ENCODE data around the gene FDPS.
"Not testable (repeated sequence)": the region's sequence is repeated elsewhere in the genome, so short reads cannot be mapped to it uniquely, and the experiment has no call there.

The FDPS gene

DNA sequence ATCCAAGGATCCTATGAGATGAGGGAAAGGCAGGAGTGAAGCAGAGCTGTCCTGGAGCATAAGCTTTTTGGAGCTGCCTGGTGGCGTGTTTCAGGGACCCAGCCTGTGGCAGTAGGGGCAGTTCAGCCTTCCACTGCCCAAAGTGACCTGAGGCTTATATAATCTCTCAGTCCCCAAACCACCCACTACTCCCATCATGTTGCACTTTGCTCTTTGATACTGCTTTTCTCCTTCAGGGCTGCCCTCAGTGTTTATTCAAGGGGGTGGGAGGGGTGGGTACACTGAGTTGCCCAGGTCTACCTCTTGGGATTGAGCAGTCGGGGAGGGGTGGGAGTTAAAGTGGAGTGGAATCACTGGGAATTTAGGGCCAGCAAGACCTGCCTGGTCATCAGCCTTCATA is 22.1 kb upstream of the FDPS start:
- no peak for DNase-seq

DNA sequence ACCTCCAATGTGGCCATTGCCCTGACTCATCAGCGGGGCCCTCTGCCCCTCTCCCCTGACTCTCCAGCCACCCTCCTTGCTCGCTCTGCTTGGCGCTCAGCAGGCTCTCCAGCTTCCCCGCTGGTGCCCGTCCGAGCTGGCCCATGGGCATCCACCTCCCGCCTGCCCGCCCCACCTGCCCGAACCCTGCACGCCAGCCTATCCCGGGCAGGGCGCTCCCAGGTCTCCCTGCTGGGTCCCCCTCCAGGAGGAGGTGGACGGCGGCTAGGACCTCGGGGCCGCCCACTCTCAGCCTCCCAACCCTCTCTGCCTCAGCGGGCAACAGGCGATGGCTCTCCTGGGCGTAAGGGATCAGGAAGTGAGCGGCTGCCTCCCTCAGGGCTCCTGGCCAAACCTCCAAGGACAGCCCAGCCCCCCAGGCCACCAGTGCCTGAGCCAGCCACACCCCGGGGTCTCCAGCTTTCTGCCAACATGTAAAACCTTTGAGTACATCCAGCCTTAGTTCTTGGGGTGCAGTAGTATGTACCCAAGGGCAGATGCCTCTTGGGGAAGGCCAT is 20.6 kb upstream of the FDPS start:
- no peak for DNase-seq

- not testable (repeated sequence) for DNase-seq
Observed at GRCh38 chr1:155291006-155291405, 17.7 kb upstream of the FDPS start.

GRCh38 chr1:155293086-155293749 is 15.4 kb upstream of the FDPS start:
- no peak for DNase-seq

DNA sequence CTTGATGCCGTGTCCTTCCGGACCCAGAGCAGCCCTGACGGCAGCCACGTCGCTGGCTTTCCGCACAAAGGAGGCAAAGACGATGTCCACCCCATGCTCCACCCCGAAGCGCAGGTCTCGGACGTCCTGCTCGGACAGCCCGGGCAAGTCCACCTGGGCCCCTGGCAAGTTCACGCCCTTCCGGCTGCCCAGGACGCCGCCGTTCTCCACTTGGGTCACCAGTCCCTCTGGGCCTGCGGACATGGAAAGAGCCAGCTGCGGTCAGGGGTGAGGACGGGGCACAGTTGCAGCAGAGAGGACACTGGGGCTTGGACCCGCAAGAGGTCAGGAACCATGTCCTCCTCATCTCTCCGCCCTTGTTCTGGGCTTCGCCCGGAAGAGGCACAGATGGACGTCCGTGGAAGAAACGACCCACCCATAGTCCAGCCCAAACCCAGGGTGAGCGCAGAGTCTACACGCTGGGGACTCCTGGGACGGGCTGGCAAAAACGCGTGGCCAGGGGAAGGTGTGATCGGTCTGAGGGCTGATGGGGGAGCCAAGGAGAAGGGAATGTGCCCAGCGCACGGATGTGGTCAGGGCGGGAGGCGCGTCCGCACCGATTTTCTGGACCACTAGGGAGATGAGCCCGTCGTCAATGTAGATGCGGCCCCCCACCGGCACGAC is 14.0 kb upstream of the FDPS start:
- DNase-seq = no peak

- no peak for DNase-seq
Observed at GRCh38 chr1:155295183-155295941, 13.3 kb upstream of the FDPS start.

GRCh38 chr1:155295942-155296267 is 12.8 kb upstream of the FDPS start:
- no peak for DNase-seq

DNA sequence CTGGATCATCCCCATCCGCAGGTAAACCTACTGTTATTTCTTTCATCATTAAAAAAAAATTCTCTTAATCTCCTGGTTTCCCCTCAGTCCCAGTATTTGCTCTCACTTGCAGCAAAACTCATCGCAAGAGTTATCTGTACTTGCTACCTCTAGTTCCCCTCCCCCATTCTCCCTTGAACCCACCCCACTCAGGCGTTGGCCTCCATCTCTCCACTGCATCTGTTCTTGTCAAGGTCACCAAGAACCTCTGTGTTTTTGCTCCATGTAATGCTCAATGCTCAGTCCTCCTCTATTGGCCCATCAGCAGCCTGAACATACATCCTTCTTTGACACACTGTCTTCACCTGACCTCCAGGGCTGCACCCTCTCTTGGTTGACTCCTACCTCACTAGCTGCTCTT is 12.0 kb upstream of the FDPS start:
- DNase-seq = no peak

- DNase-seq = no peak
Observed at GRCh38 chr1:155297384-155297783, 11.3 kb upstream of the FDPS start.

- DNase-seq = no peak
Observed at GRCh38 chr1:155300024-155300423, 8.6 kb upstream of the FDPS start.

DNA sequence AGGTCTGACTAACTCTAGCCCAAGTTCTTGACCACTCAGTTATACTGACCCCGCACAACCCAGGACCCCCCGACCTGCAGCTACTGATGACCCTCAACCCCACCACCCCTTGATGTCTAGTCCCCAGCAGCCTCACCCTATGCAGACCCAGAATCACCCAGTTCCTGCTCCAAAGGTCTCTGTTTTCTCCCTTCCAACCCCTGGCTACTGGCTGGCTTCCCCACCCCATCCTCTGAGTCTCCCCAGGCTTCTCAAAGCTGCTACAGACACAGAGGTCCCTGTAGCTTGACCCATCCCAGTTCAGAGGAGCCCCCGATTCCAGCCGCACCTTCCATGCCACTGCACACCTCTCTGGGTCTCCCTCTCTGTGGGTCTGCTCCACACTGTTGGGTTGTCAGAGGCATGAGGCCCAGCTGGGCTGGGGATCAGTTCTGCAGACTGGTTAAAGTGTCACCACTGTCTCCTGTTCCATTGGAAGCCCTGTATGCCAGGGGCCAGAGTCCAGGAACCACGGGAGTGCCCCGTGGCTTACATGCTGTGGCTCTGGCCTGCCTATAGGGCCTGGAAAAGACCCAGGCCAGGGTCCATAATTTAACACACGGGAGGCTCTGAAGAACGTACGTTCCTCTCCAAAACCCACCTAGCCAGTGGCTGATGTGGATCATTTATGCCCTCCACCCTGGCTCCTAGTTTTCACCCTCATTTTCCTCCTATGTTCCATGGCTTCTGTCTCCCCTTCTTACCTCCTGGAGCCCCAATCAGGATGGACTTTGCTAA is 7.9 kb upstream of the FDPS start:
- no peak for DNase-seq

- DNase-seq = no peak
Observed at GRCh38 chr1:155301342-155301841, 7.3 kb upstream of the FDPS start, which contains the start of gene PKLR. TSS of gene PKLR (minus strand) at chr1:155301438. CDS start at chr1:155301395, 43 bp downstream.

DNA sequence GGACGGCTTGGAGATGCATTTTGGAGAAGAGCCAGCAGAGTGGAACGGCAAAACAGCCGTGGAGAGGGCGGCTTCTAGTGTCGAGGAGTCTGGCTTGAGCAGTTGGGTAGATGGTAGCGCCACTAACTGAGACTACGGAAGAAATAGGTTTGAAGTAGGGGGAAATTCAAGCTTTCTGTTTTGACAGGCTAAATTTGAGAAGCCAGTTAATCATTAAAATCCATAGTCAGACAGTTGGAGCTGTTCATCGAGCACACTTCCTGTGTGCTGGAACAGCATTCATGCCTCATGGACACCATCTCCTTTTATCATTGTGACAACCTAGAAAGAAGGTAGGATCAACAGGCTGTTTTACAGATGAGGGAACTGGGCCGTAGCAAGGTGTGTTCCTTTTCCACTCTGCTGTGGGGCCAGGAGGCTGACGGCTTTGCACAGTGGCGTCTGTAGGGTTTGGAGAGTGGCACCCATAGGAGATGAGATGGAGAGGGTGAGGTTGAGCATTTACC is 4.1 kb upstream of the FDPS start:
- DNase-seq = no peak

DNA sequence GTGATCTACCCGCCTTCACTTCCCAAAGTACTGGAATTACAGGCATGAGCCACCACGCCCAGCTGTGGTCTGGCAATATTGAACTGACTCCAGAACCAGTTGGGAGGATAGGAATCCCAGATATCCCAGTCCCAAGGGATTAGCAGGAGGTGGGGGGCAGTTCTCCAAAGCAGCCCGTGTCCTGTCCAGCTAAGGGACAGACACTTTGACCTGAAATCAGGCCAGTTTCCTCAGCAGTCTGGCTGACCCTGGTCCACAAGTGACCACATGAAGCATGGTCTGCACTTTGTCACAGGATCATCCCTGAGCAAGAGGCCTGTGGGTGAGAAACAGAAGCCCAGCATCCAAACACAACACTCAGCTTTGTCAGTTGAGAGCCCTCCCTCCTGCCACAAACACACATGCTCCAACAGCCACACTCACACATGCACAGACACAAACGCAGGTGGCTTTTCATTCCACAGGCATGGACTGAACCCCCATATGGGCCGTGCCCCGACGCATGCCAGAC is 2.7 kb upstream of the FDPS start:
- no peak for DNase-seq

- DNase-seq = peak; percentile 16 to 30
Observed at GRCh38 chr1:155307247-155307740, 1.4 kb upstream of the FDPS start.

DNA sequence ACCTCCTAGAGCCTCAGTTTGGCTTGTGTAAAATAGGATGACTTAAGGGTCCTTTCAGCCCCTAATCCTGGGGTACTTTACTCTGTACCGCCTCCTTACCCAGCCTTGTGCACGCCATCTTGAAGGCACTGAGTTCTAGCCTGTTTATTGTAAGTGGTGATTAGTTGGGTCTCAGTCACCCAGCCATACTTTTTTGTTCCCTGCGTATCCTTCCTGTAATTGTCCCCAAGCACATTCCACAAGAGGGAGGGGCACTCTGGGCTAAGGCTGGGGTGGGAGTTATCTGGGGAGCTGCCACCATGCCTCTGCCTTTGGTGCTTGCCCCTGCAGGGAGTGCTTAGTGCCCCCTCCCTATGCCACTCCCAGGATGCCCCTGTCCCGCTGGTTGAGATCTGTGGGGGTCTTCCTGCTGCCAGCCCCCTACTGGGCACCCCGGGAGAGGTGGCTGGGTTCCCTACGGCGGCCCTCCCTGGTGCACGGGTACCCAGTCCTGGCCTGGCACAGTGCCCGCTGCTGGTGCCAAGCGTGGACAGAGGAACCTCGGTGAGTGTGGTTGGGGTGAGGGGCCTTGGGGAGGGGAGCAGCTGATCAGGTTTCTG is 856 bp downstream of the FDPS start:
- no peak for DNase-seq

- DNase-seq = no peak
Observed at GRCh38 chr1:155313261-155313660, 4.6 kb downstream of the FDPS start.

DNA sequence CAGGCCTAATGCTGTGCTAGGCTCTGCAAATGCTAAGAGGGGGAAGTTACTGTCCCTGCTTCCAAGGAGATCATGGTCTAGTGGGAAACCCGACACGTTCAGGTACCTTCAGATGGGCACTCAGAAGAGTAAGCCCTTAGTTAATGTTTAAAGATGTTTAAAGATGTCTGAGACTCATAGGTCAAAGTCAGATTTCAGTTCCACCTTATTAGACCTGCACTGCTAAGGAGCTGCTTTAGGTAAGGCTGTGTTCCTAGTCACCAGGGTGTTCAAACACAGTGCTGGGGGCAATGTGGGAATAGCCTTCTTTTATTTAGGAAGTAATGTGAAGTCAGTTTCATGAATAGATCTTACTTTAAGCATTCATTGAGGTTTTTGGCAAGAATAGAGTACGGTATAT is 8.3 kb downstream of the FDPS start:
- DNase-seq = no peak

- no peak for DNase-seq
Observed at GRCh38 chr1:155318082-155318481, 9.4 kb downstream of the FDPS start.

DNA sequence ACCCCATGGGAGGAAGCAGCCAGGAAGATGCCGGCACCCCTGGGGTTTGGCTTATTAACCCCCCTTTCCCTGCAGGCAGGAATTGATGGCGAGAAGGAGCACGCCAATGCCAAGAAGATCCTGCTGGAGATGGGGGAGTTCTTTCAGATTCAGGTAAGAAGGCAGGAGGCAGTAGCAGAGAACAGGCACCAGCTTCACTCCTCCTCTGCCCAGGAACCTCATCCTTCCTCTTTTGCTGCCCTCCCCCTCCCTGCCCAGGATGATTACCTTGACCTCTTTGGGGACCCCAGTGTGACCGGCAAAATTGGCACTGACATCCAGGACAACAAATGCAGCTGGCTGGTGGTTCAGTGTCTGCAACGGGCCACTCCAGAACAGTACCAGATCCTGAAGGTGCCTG is 10.9 kb downstream of the FDPS start:
- no peak for DNase-seq

GRCh38 chr1:155320252-155320651 is 11.6 kb downstream of the FDPS start:
- DNase-seq = no peak

Data from NCI-H524 (cell line).